HG03457 (cell line): ENCODE measurements around the gene STX18.
"Not testable (repeated sequence)": the region's sequence is repeated elsewhere in the genome, so short reads cannot be mapped to it uniquely, and the experiment has no call there.

Experiments
- ATAC-seq: cut with Tn5 transposase; IDR thresholded peaks from one replicate; pipeline ENCODE4 v1.9.1; 2021; ENCODE audit warnings: moderate number of reproducible peaks; ENCODE audit not compliant: unreplicated experiment

Gene STX18

GRCh38 chr4:4510641-4511040 is 31.2 kb downstream of the STX18 start:
- not testable (repeated sequence) for ATAC-seq

GRCh38 chr4:4509521-4509920 is 32.3 kb downstream of the STX18 start:
- no peak for ATAC-seq

DNA sequence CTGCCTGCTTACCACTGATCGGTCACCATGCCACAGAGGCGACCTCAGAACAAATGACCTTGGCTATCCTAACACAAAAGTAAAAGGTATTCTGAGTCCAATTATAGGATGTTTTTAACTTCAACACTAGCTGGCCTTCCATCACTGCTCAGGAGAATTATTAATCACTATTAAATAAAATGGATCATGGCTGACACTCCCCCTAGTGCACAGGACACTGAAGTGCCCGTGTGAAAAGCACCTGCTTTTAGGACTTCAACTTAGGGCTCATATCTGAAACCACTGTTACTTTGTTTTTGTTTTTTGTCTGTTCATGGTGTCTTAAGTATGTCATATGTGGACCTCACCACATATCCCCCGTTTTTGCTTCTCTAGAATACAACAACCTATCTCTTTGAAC is 33.9 kb downstream of the STX18 start:
- no peak for ATAC-seq

GRCh38 chr4:4507403-4507802 is 34.4 kb downstream of the STX18 start:
- no peak for ATAC-seq

- ATAC-seq, result no peak
Observed at GRCh38 chr4:4506961-4507360, 34.9 kb downstream of the STX18 start.

- not testable (repeated sequence) for ATAC-seq
Observed at GRCh38 chr4:4505211-4505610, 36.6 kb downstream of the STX18 start.

DNA sequence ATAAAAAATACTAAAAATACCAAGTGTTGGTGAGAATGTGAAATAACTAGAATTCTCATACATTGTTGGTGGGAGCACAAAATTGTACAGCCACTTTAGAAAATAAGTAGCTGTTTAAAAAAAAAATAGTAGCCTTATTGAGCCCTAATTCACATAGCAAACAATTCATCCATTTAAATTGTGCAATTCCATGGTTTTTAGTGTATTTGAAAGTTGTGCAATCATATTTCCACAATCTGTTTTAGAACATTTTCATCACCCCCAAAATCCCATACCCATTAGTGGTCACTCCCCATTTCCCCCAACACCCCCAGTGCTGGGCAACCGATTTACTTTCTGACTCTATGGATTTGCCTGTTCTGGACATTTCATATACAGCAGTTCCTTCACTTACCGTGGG is 37.1 kb downstream of the STX18 start:
- ATAC-seq, result no peak

DNA sequence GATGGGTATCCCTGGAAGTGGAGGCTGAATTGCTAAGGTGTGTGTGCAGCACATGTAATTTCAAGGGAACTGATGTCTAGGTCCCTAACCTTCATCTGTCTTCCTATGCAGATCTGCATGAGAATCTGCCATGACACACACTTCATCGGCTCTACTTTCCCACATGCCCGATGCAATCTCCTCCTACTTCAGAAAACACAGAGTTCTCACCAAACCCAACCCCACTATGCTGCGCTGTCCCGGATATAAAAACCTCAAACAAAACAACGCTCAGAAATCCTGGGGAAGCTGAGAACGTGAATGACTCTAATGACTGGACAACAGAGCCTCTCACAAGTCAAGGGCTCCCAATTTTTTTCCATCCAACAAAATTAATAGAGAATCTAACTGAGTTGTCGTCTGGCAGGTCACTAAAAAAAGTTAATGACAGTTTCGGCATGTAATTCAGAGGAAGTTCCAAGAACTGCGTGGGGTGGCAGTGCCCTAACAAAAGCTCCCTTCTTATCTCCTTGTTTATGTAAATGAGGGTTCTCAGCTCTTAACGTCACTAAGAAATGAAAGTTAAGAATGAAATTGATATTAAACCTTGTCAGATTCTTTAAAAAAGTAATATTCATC is 39.0 kb downstream of the STX18 start:
- ATAC-seq, result no peak

DNA sequence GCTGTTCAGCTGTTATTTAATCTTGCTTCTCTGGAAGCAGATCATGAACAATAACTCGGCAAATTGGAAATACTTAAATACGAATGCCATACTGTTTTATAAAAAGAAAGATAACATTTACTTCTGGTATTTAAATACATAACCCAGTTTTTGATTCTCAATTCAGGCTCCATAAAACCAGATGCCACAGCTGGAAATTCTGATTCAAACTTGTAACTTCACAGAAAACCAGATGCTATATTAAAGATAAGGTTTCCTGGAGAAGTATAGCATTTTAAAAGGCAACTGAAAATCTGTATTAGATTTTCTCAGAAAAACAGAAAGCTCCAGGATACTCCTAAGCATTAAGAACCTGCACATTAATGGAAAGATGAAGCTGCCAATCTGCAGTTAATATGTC is 40.2 kb downstream of the STX18 start:
- no peak for ATAC-seq

GRCh38 chr4:4499438-4500123 is 42.3 kb downstream of the STX18 start:
- no peak for ATAC-seq

DNA sequence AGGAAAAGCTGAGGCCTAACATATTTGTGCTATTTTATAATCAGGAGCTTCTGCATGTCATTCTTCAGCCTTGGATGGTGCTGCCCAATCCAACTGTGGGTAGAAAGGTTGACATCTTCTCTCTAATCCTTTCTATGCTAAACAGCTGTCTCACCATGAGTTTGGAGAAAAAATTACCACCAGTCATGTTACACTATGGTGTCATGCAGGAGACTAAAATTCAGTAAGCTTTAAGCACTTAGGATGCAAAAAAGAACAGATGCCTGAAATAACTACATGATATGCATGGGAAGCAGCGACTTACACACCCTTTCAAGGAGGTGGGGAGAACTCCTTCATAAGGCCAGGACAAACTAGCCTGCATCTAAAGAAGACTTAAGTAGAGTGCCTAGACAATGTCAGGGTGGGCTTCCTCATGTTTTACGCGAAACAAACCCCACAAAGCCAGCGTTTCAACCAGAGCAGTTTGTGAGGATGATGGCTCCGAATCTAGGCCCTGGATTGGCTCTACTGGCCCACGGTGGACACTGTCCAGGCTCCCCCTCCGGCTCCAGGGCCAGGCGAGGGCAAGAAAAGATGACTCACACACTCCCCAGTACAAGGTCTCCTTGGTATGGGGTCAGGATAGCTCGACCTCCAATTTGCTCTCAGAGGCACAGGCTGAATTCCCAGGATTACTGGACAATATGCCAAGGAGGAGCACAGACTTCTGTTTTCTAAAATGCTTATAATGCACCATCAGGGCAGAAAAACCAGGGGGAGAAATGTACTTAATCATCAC is 45.1 kb downstream of the STX18 start:
- ATAC-seq, result no peak

DNA sequence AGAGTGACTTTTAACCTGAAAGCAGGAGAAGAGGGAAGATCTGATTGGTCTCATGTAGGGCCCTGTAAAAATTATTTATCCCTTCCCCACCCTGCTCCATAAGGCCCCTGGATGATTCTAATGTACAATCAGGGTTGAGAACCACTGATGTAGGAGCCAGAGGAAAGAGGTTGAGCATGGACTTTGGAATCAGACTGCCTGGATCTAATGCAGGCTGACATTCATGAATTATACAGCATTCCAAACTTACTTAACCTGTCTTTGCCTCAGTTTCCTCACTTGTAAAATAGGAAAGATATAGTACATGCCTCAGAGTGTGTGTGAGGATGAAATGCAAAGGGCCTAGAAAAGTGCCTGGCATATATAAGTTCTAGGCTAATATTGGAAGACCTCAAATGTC is 47.0 kb downstream of the STX18 start:
- ATAC-seq, result no peak

GRCh38 chr4:4492161-4492847 is 49.5 kb downstream of the STX18 start:
- ATAC-seq, result peak; percentile 55

DNA sequence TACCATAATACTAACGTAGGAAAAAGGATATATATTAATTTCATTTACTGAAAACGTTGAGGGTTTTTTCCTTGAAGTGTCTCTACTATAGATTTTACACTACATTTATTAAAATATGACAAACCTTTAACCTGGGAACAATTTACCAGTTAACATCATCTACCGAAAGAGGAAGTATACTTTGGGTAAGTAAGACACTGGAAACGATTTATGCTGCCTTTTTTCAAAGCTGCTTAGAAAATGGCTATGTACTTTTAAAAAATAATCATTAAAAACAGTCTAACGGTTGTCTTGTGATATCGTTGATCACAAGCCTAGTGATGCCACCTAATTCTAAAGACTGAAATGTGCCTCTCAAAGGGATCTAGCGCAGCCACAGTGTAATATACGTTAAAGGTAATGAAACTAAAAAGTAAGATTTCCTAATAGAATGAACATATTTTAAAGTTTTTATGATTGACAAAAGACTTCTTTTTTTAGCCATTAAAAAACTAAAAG is 50.4 kb downstream of the STX18 start:
- ATAC-seq, result no peak

GRCh38 chr4:4490816-4491215 is 51.0 kb downstream of the STX18 start:
- ATAC-seq, result no peak

DNA sequence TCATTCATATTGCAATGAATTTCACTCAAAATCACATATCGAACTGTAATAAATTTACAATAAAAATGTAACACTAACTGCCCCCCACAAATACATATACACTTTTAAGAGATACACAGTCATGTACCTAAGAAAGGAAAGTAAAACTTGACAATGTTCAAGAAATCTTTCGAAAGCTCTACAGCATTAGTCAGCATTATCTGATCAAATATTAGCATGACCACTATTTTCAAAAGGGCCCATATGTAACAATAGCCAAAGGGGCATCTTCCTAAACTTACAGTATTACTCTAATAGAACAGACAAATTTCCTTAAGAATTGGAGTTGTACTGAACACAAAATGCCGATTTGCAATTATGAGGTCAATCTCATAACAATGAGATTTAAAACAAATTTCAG is 51.8 kb downstream of the STX18 start:
- ATAC-seq, result no peak

DNA sequence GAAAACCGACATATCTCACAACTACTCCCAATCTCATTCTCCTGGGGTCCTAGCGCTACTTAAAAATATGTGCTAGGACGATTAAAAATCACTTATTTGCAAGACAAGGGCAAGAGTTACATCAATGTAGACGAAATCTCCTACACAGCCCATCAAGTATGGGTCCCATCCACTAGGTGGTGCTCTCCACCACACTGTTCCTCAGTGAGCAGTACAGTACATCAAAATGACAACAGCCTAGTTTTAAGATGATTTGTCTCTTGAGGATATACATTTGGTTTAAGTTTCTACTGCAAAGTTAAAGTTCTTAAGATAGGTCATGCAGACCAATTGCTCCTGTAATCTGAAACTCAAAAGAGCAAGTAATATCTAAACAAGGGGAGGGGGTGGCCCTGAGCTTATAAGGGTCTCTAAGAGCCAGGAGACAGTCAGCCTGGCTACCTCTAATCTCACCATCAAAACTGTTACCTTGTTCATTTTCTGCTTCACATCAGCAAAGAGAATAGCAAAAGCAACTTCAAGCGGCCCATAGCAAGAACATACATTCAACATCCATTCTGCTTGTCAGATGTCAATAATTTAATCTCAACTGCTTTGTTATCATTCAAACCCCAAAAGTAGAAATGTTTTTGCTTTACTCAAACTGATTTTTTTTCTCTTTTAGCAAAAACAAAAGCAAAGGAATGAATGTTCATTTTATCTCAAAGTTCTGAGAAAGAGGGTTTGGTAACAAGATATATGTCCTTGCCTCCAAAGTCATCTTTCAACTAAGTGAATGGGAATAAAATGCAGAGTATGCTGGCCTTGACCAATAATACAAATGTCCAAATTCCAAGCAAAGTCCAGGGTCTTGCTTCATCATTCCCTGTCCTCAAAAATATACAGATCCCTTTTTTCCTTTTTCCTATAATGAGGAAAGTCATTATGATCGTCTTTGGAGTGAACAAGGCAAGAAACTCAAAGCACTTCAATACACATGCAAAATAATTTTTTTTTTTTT is 53.1 kb downstream of the STX18 start:
- ATAC-seq, result peak; percentile 66

GRCh38 chr4:4486969-4487368 is 54.9 kb downstream of the STX18 start:
- ATAC-seq, result no peak

- no peak for ATAC-seq
Observed at GRCh38 chr4:4485806-4486205, 56.0 kb downstream of the STX18 start.

DNA sequence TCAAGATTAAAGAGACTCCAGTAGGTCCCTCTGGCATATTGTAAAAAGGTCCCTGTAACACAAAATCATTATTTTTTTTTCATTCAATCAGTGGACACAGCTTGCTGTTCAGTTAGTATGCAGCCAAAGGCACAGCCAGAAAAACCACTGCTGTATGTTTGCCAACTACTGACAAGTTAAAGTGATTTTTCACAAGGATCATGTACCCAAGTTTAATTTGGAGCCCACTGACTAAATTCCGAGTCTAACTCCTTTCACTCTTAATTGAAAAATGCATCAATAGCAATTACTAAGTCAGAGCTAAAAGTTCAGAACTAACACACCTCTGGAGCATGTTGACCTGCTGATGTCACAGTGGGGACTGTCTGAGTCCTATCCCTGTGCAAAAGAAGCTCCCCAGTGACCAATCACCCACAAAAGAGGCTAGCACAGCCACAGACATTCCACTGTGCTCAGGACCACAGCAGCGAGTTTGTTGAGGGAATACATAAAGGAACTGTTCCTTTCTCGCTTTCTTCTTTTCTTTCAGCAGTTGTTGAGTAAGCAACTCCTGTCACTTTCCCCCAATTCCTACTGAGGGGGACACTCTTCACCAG is 60.4 kb downstream of the STX18 start:
- no peak for ATAC-seq
